ENCODE measurements around the gene GDF10.

The GDF10 gene

GRCh38 chr10:47294057-47294456 lies 5.9 kb upstream of the GDF10 start:
- H3K4me2 ChIP-seq (ENCODE audit: low read depth, low read length, poor library complexity, severe bottlenecking) = no peak overlapping the region
- no peaks in the 10 kb centered on the region for H3K79me2 ChIP-seq (ENCODE audit: insufficient read depth, low read length)
- H3K9me3 ChIP-seq (ENCODE audit: insufficient read depth, low read depth, low read length) = no peaks in the 10 kb centered on the region
- no peaks in the 10 kb centered on the region for H4K20me1 ChIP-seq (ENCODE audit: insufficient read depth, low read length, poor library complexity, severe bottlenecking)
- H3F3A ChIP-seq (ENCODE audit: low read depth) = no peaks in the 10 kb centered on the region
- no peak overlapping the region for H2AFZ ChIP-seq (ENCODE audit: low read length)
- H3K4me1 ChIP-seq (ENCODE audit: insufficient read depth, low read length, poor library complexity, severe bottlenecking) = peaks cover 5% of the 10 kb centered on the region
- no peak overlapping the region for H3K9ac ChIP-seq (ENCODE audit: low read depth, low read length, poor library complexity, severe bottlenecking)
- TF ChIP-seq CTCF (conservative IDR thresholded peaks at IDR 0.05; ENCODE audit: low read length) (no peak), EZH2phosphoT487 (IDR thresholded peaks at IDR 0.05; ENCODE audit: borderline replicate concordance) (no peak)
- no peaks in the 10 kb centered on the region for H3K9me2 ChIP-seq (replicated peaks; ENCODE audit: low read depth, low read length)
- H3K36me3 ChIP-seq (ENCODE audit: insufficient read depth, low read length) = no peaks in the 10 kb centered on the region
- no peak overlapping the region for H3K4me3 ChIP-seq (ENCODE audit: low read length, poor library complexity, severe bottlenecking)
- H3K27me3 ChIP-seq (ENCODE audit: insufficient read depth, low read length, poor library complexity, severe bottlenecking) = no peaks in the 10 kb centered on the region

- H3K9me3 ChIP-seq (ENCODE audit: insufficient read depth, low read depth, low read length) = no peaks in the 10 kb centered on the region
- H2AFZ ChIP-seq (ENCODE audit: low read length) = no peak overlapping the region
- H4K20me1 ChIP-seq (ENCODE audit: insufficient read depth, low read length, poor library complexity, severe bottlenecking) = no peaks in the 10 kb centered on the region
Observed at GRCh38 chr10:47294501-47294900, 5.5 kb upstream of the GDF10 start.

GRCh38 chr10:47295411-47295810 lies 4.6 kb upstream of the GDF10 start:
- H2AFZ ChIP-seq (ENCODE audit: low read length) = no peak overlapping the region
- H3K9me2 ChIP-seq (replicated peaks; ENCODE audit: low read depth, low read length) = no peaks in the 10 kb centered on the region
- no peaks in the 10 kb centered on the region for H4K20me1 ChIP-seq (ENCODE audit: insufficient read depth, low read length, poor library complexity, severe bottlenecking)
- TF ChIP-seq EZH2phosphoT487 (IDR thresholded peaks at IDR 0.05; ENCODE audit: borderline replicate concordance) (no peak), CTCF (conservative IDR thresholded peaks at IDR 0.05; ENCODE audit: low read length) (no peak)
- H3K4me1 ChIP-seq (ENCODE audit: insufficient read depth, low read length, poor library complexity, severe bottlenecking) = peaks cover 5% of the 10 kb centered on the region
- no peaks in the 10 kb centered on the region for H3K27me3 ChIP-seq (ENCODE audit: insufficient read depth, low read length, poor library complexity, severe bottlenecking)
- no peak overlapping the region for H3K4me2 ChIP-seq (ENCODE audit: low read depth, low read length, poor library complexity, severe bottlenecking)
- H3K9me3 ChIP-seq (ENCODE audit: insufficient read depth, low read depth, low read length) = no peaks in the 10 kb centered on the region
- no peaks in the 10 kb centered on the region for H3K36me3 ChIP-seq (ENCODE audit: insufficient read depth, low read length)
- H3K79me2 ChIP-seq (ENCODE audit: insufficient read depth, low read length) = no peaks in the 10 kb centered on the region
- no peaks in the 10 kb centered on the region for H3F3A ChIP-seq (ENCODE audit: low read depth)
- no peak overlapping the region for H3K9ac ChIP-seq (ENCODE audit: low read depth, low read length, poor library complexity, severe bottlenecking)
- H3K4me3 ChIP-seq (ENCODE audit: low read length, poor library complexity, severe bottlenecking) = no peak overlapping the region

More at GRCh38 chr10:47294501-47294900, 5.5 kb upstream of the GDF10 start:
- Histone ChIP-seq H3K36me3 (ENCODE audit: insufficient read depth, low read length) (no peaks in the 10 kb centered on the region), H3K79me2 (ENCODE audit: insufficient read depth, low read length) (no peaks in the 10 kb centered on the region), H3K4me3 (ENCODE audit: low read length, poor library complexity, severe bottlenecking) (no peak overlapping the region), H3F3A (ENCODE audit: low read depth) (no peaks in the 10 kb centered on the region), H3K9me2 (replicated peaks; ENCODE audit: low read depth, low read length) (no peaks in the 10 kb centered on the region), H3K27me3 (ENCODE audit: insufficient read depth, low read length, poor library complexity, severe bottlenecking) (no peaks in the 10 kb centered on the region), H3K4me2 (ENCODE audit: low read depth, low read length, poor library complexity, severe bottlenecking) (no peak overlapping the region), H3K4me1 (ENCODE audit: insufficient read depth, low read length, poor library complexity, severe bottlenecking) (peaks cover 5% of the 10 kb centered on the region), H3K9ac (ENCODE audit: low read depth, low read length, poor library complexity, severe bottlenecking) (no peak overlapping the region)
- TF ChIP-seq CTCF (conservative IDR thresholded peaks at IDR 0.05; ENCODE audit: low read length) (no peak), EZH2phosphoT487 (IDR thresholded peaks at IDR 0.05; ENCODE audit: borderline replicate concordance) (no peak)
